Activated CD4-positive, CD25-positive, alpha-beta regulatory T cell (primary cell): ENCODE results near the gene RNF175.
"Not testable (repeated sequence)": the region's sequence is repeated elsewhere in the genome, so short reads cannot be mapped to it uniquely, and the experiment has no call there.

Experiments used
- DNase-seq, 4 experiments: peaks; one replicate each; lab custom pipeline; 2025; lab: John Stamatoyannopoulos, UW

RNF175 gene

GRCh38 chr4:153683763-153684181, 76.1 kb downstream of the RNF175 start:
- no peak for DNase-seq

- DNase-seq = no peak
Observed at GRCh38 chr4:153679486-153679885, 80.3 kb downstream of the RNF175 start.

GRCh38 chr4:153676984-153677383, 82.8 kb downstream of the RNF175 start:
- no peak for DNase-seq

DNA sequence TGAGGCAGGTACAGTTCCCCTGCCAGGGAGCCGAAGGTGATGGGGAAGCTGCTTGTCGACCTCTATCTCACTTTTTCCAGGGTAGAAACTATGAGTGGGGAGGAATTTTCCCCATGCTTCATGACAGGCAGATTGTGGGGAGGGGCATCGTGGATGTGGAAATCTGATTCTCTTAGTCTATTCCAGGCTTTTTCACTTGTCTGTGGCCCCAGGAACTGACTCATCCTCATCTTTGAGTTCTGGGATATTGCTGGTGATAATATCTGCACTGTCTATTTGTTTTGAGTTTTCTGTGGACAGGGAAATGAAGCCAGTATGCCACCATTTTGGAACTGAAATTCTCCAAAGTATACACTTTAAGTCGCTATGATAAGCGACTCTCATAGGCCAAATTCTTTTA, 83.3 kb downstream of the RNF175 start:
- DNase-seq = no peak

DNA sequence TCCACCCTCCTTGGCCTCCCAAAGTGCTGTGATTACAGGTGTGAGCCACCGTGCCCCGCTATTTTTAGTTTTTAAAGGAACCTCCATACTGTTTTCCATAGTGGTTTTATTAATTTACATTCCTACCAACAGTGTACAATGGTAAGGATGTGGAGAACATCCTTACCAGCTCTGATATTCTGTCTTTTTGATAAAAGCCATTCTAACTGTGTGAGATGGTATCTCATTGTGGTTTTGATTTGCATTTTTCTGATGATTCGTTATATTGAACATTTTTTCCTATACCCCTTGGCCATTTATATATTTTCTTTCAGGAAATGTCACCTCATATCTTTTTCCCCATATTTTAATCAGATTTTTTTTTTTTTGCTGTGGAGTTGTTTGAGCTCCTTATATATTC, 90.0 kb downstream of the RNF175 start:
- no peak for DNase-seq

- DNase-seq = no peak
Observed at GRCh38 chr4:153668647-153669046, 91.2 kb downstream of the RNF175 start.

GRCh38 chr4:153666505-153666904, 93.3 kb downstream of the RNF175 start:
- DNase-seq = not testable (repeated sequence)

GRCh38 chr4:153663667-153664066, 96.2 kb downstream of the RNF175 start:
- no peak for DNase-seq

DNA sequence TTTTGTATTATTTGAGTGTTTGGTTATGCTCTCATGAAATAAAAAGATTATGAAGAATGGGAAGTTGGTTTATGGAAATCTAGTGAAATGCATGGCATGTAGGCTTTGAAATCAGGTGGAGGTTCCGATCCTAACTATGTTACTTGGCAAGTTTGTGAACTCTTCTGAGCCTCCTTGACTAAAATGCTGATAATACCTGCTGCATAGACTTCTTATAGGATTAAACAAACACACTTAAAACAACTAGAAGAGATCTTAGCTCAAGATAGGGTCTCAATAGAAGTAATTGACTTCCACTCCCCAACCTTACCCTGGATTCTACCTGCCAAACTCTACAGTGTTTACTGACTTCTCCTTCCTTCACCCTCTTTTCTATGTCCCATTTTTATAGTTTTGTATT, 97.9 kb downstream of the RNF175 start:
- DNase-seq = no peak

DNA sequence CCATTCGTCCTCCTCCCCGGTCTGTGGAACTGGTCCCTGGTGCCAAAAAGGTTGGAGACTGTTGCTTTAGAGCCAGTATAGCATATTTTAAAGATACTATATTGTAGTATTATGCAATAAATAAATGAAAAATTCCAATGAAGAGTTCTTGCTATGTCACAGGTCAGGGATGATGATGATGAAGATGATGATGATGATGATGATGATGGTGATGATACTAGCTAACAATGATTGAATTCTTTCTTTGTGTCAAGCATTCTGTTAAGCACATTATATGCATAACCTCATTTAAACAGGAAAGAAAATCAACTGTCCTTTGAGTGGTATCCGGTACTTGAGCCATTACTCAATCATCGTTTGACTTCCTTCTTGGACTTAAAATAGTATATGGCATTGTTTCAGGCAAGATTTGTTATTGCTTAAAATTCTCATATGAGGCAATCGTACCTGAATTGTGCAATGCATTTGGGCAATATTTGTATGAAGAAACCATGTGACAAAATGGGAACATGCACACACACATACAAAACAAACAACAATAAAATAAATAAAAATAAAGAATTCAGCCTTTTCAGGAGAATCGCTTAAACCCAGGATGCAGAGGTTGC, 98.5 kb downstream of the RNF175 start:
- DNase-seq = no peak
